Glomerular visceral epithelial cell (primary cell): Measurements from ENCODE around the gene ANKMY1.

Source experiments
- DNase-seq: peaks from one replicate; pipeline ENCODE4 v3.0.0-alpha.2; 2016; ENCODE audit errors: extremely low spot score

Gene ANKMY1

GRCh38 chr2:240448387-240449274, 109.2 kb downstream of the ANKMY1 start:
- no peak for DNase-seq

- DNase-seq: no peak
These were observed 109.9 kb downstream of the ANKMY1 start for GRCh38 chr2:240447934-240448333.

GRCh38 chr2:240447331-240447730, 110.5 kb downstream of the ANKMY1 start:
- DNase-seq: no peak

- no peak for DNase-seq
These were observed 111.1 kb downstream of the ANKMY1 start for GRCh38 chr2:240446664-240447175.

- DNase-seq: no peak
These were observed 111.7 kb downstream of the ANKMY1 start for GRCh38 chr2:240445961-240446663.

GRCh38 chr2:240444464-240444863, 113.3 kb downstream of the ANKMY1 start:
- DNase-seq: no peak

- DNase-seq: no peak
These were observed 113.9 kb downstream of the ANKMY1 start for GRCh38 chr2:240443891-240444301.

GRCh38 chr2:240442891-240443715, 114.7 kb downstream of the ANKMY1 start:
- no peak for DNase-seq

GRCh38 chr2:240441993-240442411, 115.8 kb downstream of the ANKMY1 start:
- no peak for DNase-seq

- DNase-seq: no peak
These were observed 116.3 kb downstream of the ANKMY1 start for GRCh38 chr2:240441326-240441992.

GRCh38 chr2:240440704-240441320, 117.0 kb downstream of the ANKMY1 start:
- DNase-seq: no peak

- DNase-seq: no peak
These were observed 117.5 kb downstream of the ANKMY1 start for GRCh38 chr2:240440251-240440650.

- DNase-seq: no peak
These were observed 118.1 kb downstream of the ANKMY1 start for GRCh38 chr2:240439698-240440151.

GRCh38 chr2:240438810-240439697, 118.7 kb downstream of the ANKMY1 start:
- no peak for DNase-seq

GRCh38 chr2:240437861-240438809, 119.7 kb downstream of the ANKMY1 start:
- DNase-seq: peak; percentile 74

GRCh38 chr2:240437551-240437860, 120.3 kb downstream of the ANKMY1 start:
- DNase-seq: no peak

GRCh38 chr2:240436683-240437550, 120.9 kb downstream of the ANKMY1 start:
- DNase-seq: peak; percentile 28
